ENCODE results near the gene SNU13. TPM values are rescaled to one million over a fixed set of nuclear protein-coding genes. Genes with fewer than 3 reads are reported as not detected.

SNU13 gene
- total RNA-seq, 1 experiment from 2014 or later = 203 TPM

GRCh38 chr22:41656556-41656955, 32.1 kb downstream of the SNU13 start:
- H3K4me1 Mint-ChIP-seq = no peaks in the 10 kb centered on the region

More at GRCh38 chr22:41656556-41656955, 32.1 kb downstream of the SNU13 start:
- no peak overlapping the region for H3K9ac ChIP-seq (ENCODE audit: extremely low read depth, insufficient read length, low read length)
- H2AFZ ChIP-seq (ENCODE audit: low read length) = no peak overlapping the region
- H2BK120ac ChIP-seq (ENCODE audit: low read depth, low read length, poor library complexity, severe bottlenecking) = no peak overlapping the region
- Mint-ChIP-seq H3K36me3 (ENCODE audit: insufficient read depth in 1 of 3, low read depth in 3 of 3) (peaks cover 51 to 96% (median 95%) of the 10 kb centered on the region in 3 experiments), H3K4me3 (no peak overlapping the region), H3K9me3 (no peaks in the 10 kb centered on the region), H3K27me3 (ENCODE audit: low read depth) (no peaks in the 10 kb centered on the region), H3K27ac (no peak overlapping the region)
- H3K23ac ChIP-seq (ENCODE audit: insufficient read length, low read depth, low read length) = no peak overlapping the region
- H2AK5ac ChIP-seq (ENCODE audit: insufficient read length, low read length) = no peak overlapping the region
- H3K79me2 ChIP-seq (ENCODE audit: insufficient read depth, low read length) = no peaks in the 10 kb centered on the region
- no peak overlapping the region for H3T11ph ChIP-seq (ENCODE audit: low read length)
- no peak for DNase-seq
- H3K23me2 ChIP-seq (ENCODE audit: insufficient read length, low read depth, low read length, poor library complexity, severe bottlenecking) = no peaks in the 10 kb centered on the region
- H3K27ac ChIP-seq (ENCODE audit: insufficient read length, low read depth, low read length) = no peak overlapping the region
- TF ChIP-seq CTCF (conservative IDR thresholded peaks at IDR 0.05) = no peak
- H4K8ac ChIP-seq (replicated peaks; ENCODE audit: insufficient read length, low read depth, low read length) = no peak overlapping the region
- no peak overlapping the region for H4K5ac ChIP-seq (ENCODE audit: insufficient read length, low read depth, low read length)
- no peaks in the 10 kb centered on the region for H3K79me1 ChIP-seq (ENCODE audit: insufficient read depth, low read depth, low read length, poor library complexity, severe bottlenecking)
- WGBS (ENCODE audit: extremely low coverage, insufficient read length, low lambda C conversion rate) = no CpG with 5 or more reads among the region's 5 CpGs
- H2BK12ac ChIP-seq (ENCODE audit: insufficient read length, low read depth, low read length) = no peak overlapping the region
- no peak overlapping the region for H4K91ac ChIP-seq (ENCODE audit: insufficient read length, low read depth, low read length)
- H3K4me2 ChIP-seq (ENCODE audit: insufficient read depth, insufficient read length, low read length) = no peak overlapping the region
- no peak overlapping the region for H3K4ac ChIP-seq (ENCODE audit: low read depth, low read length)
- no peak overlapping the region for H3K14ac ChIP-seq (ENCODE audit: insufficient read depth, low read length)
- no peak overlapping the region for H2BK15ac ChIP-seq (ENCODE audit: low read depth, low read length)
- no peaks in the 10 kb centered on the region for H3K4me1 ChIP-seq (ENCODE audit: insufficient read depth, low read length)
- no peaks in the 10 kb centered on the region for H3K9me3 ChIP-seq (ENCODE audit: control insufficient read depth, low read depth, low read length)
- H3K56ac ChIP-seq (ENCODE audit: insufficient read length, low read depth, low read length) = no peak overlapping the region
- H2BK20ac ChIP-seq (ENCODE audit: low read depth, low read length, poor library complexity, severe bottlenecking) = no peak overlapping the region
- no peak overlapping the region for H2BK5ac ChIP-seq (ENCODE audit: insufficient read length, low read length)
- no peak overlapping the region for H3K18ac ChIP-seq (ENCODE audit: insufficient read length, low read depth, low read length)
- H3K27me3 ChIP-seq (ENCODE audit: insufficient read depth, low read length) = no peaks in the 10 kb centered on the region
- H4K20me1 ChIP-seq (ENCODE audit: control insufficient read depth, insufficient read depth, insufficient read length) = peaks cover 3% of the 10 kb centered on the region

All from H9 (cell line).